Type B pancreatic cell (in vitro differentiated cells): ENCODE data around the gene PRKCA. TPM values are rescaled to one million over a fixed set of nuclear protein-coding genes. Genes with fewer than 3 reads are reported as not detected.
"Not testable (repeated sequence)": the region's sequence is repeated elsewhere in the genome, so short reads cannot be mapped to it uniquely, and the experiment has no call there.

Experiments used
- DNase-seq: peaks from one replicate; pipeline ENCODE4 v3.0.0; 2021; ENCODE audit warnings: mixed read lengths; ENCODE audit not compliant: unreplicated experiment; ENCODE audit errors: extremely low spot score
- H3K27ac Mint-ChIP-seq: 2 replicates; pipeline ENCODE4 v1.8.0; 2021; ENCODE audit warnings: mild to moderate bottlenecking, mixed read lengths
- H3K27me3 Mint-ChIP-seq: 2 replicates; pipeline ENCODE4 v1.8.0; 2021; ENCODE audit warnings: mixed read lengths
- H3K36me3 Mint-ChIP-seq: 2 replicates; pipeline ENCODE4 v1.8.0; 2021; ENCODE audit warnings: mixed read lengths
- H3K4me1 Mint-ChIP-seq: one replicate; pipeline ENCODE4 v1.8.0; 2021; ENCODE audit warnings: mixed read lengths; ENCODE audit not compliant: unreplicated experiment
- H3K4me3 Mint-ChIP-seq: 2 replicates; pipeline ENCODE4 v1.8.0; 2021; ENCODE audit warnings: mild to moderate bottlenecking, mixed read lengths
- H3K9me3 Mint-ChIP-seq: 2 replicates; pipeline ENCODE4 v1.8.0; 2021; ENCODE audit warnings: mixed read lengths
- total RNA-seq: library from RNA; stranded (reverse); gene quantifications from 2 replicates; pipeline ENCODE4 v1.2.1, GENCODE V29; 2021; ENCODE audit warnings: low replicate concordance
- TF ChIP-seq, protein P1 (sequence below): fragments of 200-600 bp; sonication (generic); conservative IDR thresholded peaks from 2 replicates; pipeline ENCODE4 v1.5.0; 2021; ENCODE audit warnings: antibody characterized with exemption, mild to moderate bottlenecking

Gene PRKCA
- total RNA-seq, 1 donor from 2014 or later, result 16.1 TPM

DNA sequence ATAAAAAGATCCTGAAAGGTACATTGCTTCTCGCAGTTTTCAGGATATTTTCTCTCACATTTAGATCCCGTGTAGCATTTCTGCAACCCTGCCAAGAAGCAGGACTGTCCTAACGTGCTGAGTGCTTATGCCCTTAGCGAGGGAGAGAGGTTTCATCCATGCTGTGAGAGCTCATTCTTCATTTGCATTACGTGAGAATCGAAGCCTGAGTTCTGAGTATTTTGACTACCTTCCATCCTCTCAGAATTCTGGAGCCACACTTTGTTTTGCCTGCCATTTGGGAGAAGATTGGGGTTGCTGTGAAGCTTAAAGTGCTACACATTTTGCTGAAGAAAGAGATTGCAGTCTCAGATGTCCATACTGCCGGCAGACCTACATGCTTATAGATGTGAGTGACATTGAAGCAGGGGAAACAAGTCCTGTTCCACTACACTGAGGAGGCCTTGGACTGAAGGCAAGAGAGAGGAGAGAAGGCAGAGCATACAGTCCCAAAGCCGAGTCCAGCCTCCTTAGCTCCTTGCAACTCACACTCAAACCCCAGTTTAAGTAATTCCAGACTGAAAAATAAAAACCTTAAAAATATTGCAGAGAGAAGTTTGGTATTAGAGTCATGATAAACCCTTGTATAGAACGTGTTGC is 183.0 kb downstream of the PRKCA start:
- Mint-ChIP-seq H3K36me3 (no peaks in the 10 kb centered on the region), H3K27me3 (peaks cover 7% of the 10 kb centered on the region), H3K9me3 (no peaks in the 10 kb centered on the region), H3K27ac (no peak overlapping the region), H3K4me1 (no peaks in the 10 kb centered on the region), H3K4me3 (no peak overlapping the region)
- TF ChIP-seq, protein P1, sequence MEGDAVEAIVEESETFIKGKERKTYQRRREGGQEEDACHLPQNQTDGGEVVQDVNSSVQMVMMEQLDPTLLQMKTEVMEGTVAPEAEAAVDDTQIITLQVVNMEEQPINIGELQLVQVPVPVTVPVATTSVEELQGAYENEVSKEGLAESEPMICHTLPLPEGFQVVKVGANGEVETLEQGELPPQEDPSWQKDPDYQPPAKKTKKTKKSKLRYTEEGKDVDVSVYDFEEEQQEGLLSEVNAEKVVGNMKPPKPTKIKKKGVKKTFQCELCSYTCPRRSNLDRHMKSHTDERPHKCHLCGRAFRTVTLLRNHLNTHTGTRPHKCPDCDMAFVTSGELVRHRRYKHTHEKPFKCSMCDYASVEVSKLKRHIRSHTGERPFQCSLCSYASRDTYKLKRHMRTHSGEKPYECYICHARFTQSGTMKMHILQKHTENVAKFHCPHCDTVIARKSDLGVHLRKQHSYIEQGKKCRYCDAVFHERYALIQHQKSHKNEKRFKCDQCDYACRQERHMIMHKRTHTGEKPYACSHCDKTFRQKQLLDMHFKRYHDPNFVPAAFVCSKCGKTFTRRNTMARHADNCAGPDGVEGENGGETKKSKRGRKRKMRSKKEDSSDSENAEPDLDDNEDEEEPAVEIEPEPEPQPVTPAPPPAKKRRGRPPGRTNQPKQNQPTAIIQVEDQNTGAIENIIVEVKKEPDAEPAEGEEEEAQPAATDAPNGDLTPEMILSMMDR, result no peak
- no peak for DNase-seq

DNA sequence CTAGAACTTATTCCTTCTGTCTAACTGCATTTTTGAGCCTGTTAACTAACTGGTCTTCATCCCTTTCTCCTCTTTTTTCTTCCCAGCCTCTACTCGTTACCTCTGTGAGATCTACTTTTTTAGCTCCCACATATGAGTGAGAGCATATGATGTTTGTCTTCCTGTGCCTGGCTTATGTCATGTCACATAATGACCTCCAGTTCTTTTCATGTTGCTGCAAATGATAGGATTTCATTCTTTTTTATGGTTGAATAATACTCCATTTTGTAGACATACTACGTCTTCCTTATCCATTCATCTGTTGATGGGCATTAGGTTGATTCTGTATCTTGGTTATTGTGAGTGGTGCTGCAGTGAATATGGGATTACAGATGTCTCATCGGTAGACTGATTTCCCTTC is 184.7 kb downstream of the PRKCA start:
- TF ChIP-seq, protein P1, result no peak
- Mint-ChIP-seq H3K9me3 (no peaks in the 10 kb centered on the region), H3K4me1 (peaks cover 5% of the 10 kb centered on the region), H3K4me3 (no peak overlapping the region), H3K36me3 (no peaks in the 10 kb centered on the region), H3K27me3 (peaks cover 7% of the 10 kb centered on the region), H3K27ac (no peak overlapping the region)
- no peak for DNase-seq

DNA sequence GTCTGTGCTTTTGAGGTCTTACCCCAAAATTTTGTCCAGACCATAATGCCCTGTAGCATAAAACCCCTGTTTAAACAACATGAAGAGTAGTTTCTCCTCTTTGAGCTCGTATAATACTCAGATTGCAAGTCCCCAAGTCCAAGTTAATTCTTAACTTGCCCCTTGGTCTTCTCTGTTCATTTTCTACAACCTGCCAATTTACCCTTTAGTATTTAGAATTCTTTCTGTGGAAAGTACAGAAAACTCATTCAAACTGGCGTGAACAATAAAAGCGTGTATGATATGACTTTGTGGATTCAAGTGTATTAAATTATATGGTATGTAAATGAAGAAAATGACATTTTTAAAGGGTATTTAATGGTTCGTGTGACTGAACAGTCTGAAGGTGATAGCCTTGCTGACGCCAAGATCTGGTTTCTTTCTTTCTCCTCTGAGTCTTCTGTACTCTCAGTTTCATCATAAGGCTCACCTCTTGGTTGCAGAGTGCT is 185.6 kb downstream of the PRKCA start:
- H3K9me3 Mint-ChIP-seq, result no peaks in the 10 kb centered on the region
- H3K4me3 Mint-ChIP-seq, result no peak overlapping the region
- peaks cover 11% of the 10 kb centered on the region for H3K4me1 Mint-ChIP-seq
- TF ChIP-seq, protein P1, result no peak
- no peak overlapping the region for H3K27ac Mint-ChIP-seq
- H3K27me3 Mint-ChIP-seq, result peaks cover 7% of the 10 kb centered on the region
- no peaks in the 10 kb centered on the region for H3K36me3 Mint-ChIP-seq
- DNase-seq, result no peak

DNA sequence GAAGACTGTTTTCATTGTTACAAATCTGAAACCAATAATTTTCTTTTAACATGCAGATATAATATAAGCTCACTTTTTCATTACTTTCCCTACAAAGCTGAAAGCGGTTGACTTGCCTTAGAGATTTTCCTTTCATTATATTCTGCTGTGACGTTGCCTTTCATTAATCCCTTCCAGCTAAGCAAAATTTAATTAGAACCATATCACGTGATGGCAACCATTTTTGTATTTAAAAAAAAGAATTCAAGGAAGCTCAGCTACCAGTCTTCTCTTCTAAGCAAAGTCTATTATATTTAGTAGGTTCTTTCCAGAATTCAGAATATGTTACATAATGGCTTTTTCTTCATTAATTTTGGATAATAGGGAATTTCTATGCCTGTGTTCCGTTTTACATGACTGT is 186.5 kb downstream of the PRKCA start:
- Mint-ChIP-seq H3K27ac (no peak overlapping the region), H3K4me1 (peaks cover 16% of the 10 kb centered on the region)
- TF ChIP-seq, protein P1, result no peak

DNA sequence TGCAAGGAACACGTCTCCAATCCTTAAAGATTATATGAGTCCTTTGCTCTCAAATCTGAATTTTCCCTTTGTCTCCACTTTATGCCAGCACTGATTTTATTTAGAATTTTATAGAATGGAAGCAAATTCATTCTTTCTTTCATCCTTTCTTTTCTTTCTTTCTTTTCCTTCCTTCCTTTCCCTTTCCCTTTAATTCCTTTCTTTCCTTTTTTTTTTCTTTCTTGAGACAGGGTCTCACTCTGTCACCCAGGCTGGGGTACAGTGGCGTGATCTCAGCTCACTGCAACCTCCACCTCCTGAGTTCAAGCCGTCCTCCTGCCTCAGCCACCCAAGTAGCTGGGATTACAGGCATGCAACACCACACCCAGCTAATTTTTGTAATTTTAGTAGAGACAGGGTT is 187.2 kb downstream of the PRKCA start:
- not testable (repeated sequence) for H3K27ac Mint-ChIP-seq, H3K27me3 Mint-ChIP-seq, H3K36me3 Mint-ChIP-seq, H3K4me3 Mint-ChIP-seq, DNase-seq, H3K9me3 Mint-ChIP-seq
- H3K4me1 Mint-ChIP-seq, result peaks cover 16% of the 10 kb centered on the region

More for the DNA sequence above, 186.5 kb downstream of the PRKCA start:
- H3K36me3 Mint-ChIP-seq, result no peaks in the 10 kb centered on the region
- no peaks in the 10 kb centered on the region for H3K9me3 Mint-ChIP-seq
- no peak for DNase-seq
- no peak overlapping the region for H3K4me3 Mint-ChIP-seq
- peaks cover 7% of the 10 kb centered on the region for H3K27me3 Mint-ChIP-seq

DNA sequence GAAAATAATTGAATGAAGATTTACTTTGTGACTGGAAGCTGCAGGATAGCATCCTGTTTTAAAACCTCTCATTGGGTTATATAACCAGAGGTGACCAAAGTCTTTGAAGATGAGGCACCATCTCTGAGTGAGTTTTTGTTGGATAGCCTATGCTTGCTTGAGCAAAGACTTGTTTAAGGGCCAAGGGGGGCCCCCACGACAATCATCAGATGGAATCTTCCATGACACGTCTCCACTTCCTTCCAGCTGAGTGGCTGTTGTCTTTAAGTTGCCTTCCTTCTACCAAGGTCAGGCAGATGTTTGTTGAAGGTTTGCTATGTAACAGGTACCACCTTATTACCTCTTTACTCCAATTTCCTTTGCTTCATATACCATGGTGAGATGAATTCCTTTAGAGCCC is 188.8 kb downstream of the PRKCA start:
- DNase-seq, result no peak
- Mint-ChIP-seq H3K4me1 (peaks cover 16% of the 10 kb centered on the region), H3K27ac (no peak overlapping the region), H3K27me3 (no peaks in the 10 kb centered on the region), H3K36me3 (no peaks in the 10 kb centered on the region), H3K4me3 (no peak overlapping the region), H3K9me3 (no peaks in the 10 kb centered on the region)
- TF ChIP-seq, protein P1, result no peak
